ENCODE results near the gene ACADSB.

DNA sequence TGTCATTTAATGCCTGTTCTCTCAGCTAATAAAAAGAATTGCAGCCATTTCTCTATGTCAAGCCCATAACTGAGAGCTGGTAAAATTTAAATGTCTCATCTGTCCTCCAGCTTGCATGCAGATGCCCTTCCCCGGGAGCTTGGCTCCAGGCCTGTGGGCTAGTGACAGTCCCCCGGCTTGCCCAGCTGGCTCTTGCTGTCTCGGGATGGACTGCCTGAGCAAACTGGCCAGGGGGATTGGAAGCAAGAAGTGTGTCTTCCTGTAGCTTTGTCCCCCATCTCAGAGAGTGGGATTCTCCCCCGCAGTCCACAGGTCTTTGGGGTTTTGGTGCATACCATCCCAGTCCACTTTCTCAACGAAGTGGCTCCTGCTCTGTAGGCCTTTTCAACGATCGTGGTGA lies 73.1 kb downstream of the ACADSB start:
- no peak for TF ChIP-seq YY1 (IDR thresholded peaks at IDR 0.05; ENCODE audit: low read depth)
- TF ChIP-seq ELF1 (IDR thresholded peaks at IDR 0.05), result no peak
- no peak for TF ChIP-seq FOXJ3 (CRISPR knock-in tag; IDR thresholded peaks at IDR 0.05)
- TF ChIP-seq CHD2 (IDR thresholded peaks at IDR 0.05; ENCODE audit: low read length, partially characterized antibody), result no peak
- no peak for TF ChIP-seq CTCF (IDR thresholded peaks at IDR 0.05)

Measured in SK-N-SH (cell line).